ENCODE data around the gene LSM10.

Gene LSM10

GRCh38 chr1:36397378-36398230 lies at the start of gene LSM10:
TSS of gene LSM10 (minus strand) at chr1:36397908. CDS start at chr1:36394129, 3,779 bp downstream.
- TF ChIP-seq CTCF (IDR thresholded peaks at IDR 0.05; ENCODE audit: control insufficient read depth, extremely low read depth, insufficient read depth) = no peak
- peak within 1 kb of the TSS; percentile 94 for H3K4me3 ChIP-seq (ENCODE audit: low read depth, low read length)
- DNase-seq (ENCODE audit: low read depth) = peak; percentile 85

- no peak for TF ChIP-seq CTCF (IDR thresholded peaks at IDR 0.05; ENCODE audit: control insufficient read depth, extremely low read depth, insufficient read depth)
- no peak overlapping the region for H3K4me3 ChIP-seq (ENCODE audit: low read depth, low read length)
- DNase-seq (ENCODE audit: low read depth) = no peak
Measured at GRCh38 chr1:36447450-36447849, 49.7 kb upstream of the LSM10 start.

GRCh38 chr1:36446746-36447145 lies 49.0 kb upstream of the LSM10 start:
- no peak overlapping the region for H3K4me3 ChIP-seq (ENCODE audit: low read depth, low read length)
- no peak for DNase-seq (ENCODE audit: low read depth)
- no peak for TF ChIP-seq CTCF (IDR thresholded peaks at IDR 0.05; ENCODE audit: control insufficient read depth, extremely low read depth, insufficient read depth)

- no peak overlapping the region for H3K4me3 ChIP-seq (ENCODE audit: low read depth, low read length)
- no peak for TF ChIP-seq CTCF (IDR thresholded peaks at IDR 0.05; ENCODE audit: control insufficient read depth, extremely low read depth, insufficient read depth)
- no peak for DNase-seq (ENCODE audit: low read depth)
Measured at GRCh38 chr1:36446271-36446670, 48.6 kb upstream of the LSM10 start.

GRCh38 chr1:36443297-36443696 lies 45.6 kb upstream of the LSM10 start:
- no peak for TF ChIP-seq CTCF (IDR thresholded peaks at IDR 0.05; ENCODE audit: control insufficient read depth, extremely low read depth, insufficient read depth)
- no peak for DNase-seq (ENCODE audit: low read depth)

GRCh38 chr1:36442337-36442736 lies 44.6 kb upstream of the LSM10 start:
- H3K4me3 ChIP-seq (ENCODE audit: low read depth, low read length) = no peak overlapping the region
- TF ChIP-seq CTCF (IDR thresholded peaks at IDR 0.05; ENCODE audit: control insufficient read depth, extremely low read depth, insufficient read depth) = no peak
- no peak for DNase-seq (ENCODE audit: low read depth)

More at GRCh38 chr1:36443297-36443696, 45.6 kb upstream of the LSM10 start:
- no peak overlapping the region for H3K4me3 ChIP-seq (ENCODE audit: low read depth, low read length)

- DNase-seq (ENCODE audit: low read depth) = no peak
- TF ChIP-seq CTCF (IDR thresholded peaks at IDR 0.05; ENCODE audit: control insufficient read depth, extremely low read depth, insufficient read depth) = no peak
- H3K4me3 ChIP-seq (ENCODE audit: low read depth, low read length) = no peak overlapping the region
Measured at GRCh38 chr1:36440646-36441045, 42.9 kb upstream of the LSM10 start.

Data from LNCaP clone FGC (cell line).